IMR-90 (cell line): ENCODE results near the gene MKX. TPM values are rescaled to one million over a fixed set of nuclear protein-coding genes. Genes with fewer than 3 reads are reported as not detected.
A peak's percentile ranks its signal among the peaks of the same experiment; 100 is the strongest.

Experiments
- ATAC-seq: fragments of 200-7000 bp; cut with Tn5 transposase; 2 replicates; pipeline ENCODE4 v1.9.1; 2020; ENCODE audit warnings: low read depth, mild to moderate bottlenecking, moderate library complexity
- BruUV-seq: library from RNA; stranded (reverse); fragments of 400-500 nt; replicated peaks from 2 replicates; lab custom pipeline; 2021; lab: Mats Ljungman, UMichigan
- CTCF ChIA-PET: fragments of 300-600 bp; formaldehyde crosslinking; extraction: SDS; loops from one replicate; lab custom pipeline; 2021; ENCODE audit warnings: antibody characterized with exemption; lab: Yijun Ruan, JAX
- POLR2A ChIA-PET: fragments of 300-600 bp; sonication (Branson Sonifier 250); formaldehyde crosslinking; loops from one replicate; lab custom pipeline; 2022; ENCODE audit warnings: antibody characterized with exemption; ENCODE audit not compliant: unreplicated experiment; lab: Charles Lee
- DNase-seq: peaks from one replicate; pipeline ENCODE4 v3.0.0; 2013
- H2AFZ ChIP-seq: replicated peaks from 2 replicates; pipeline ENCODE3; 2013; ENCODE audit warnings: low read length, mild to moderate bottlenecking; ENCODE audit not compliant: poor library complexity
- H2AK5ac ChIP-seq: 2 replicates; pipeline ENCODE4 v1.6.1; 2013; ENCODE audit warnings: low read depth, low read length, inconsistent platforms
- H2AK9ac ChIP-seq: replicated peaks from 2 replicates; pipeline ENCODE3; 2013; ENCODE audit warnings: mild to moderate bottlenecking, low read depth, low read length, moderate library complexity; ENCODE audit not compliant: poor library complexity
- H2BK120ac ChIP-seq: 2 replicates; pipeline ENCODE4 v1.6.1; 2013; ENCODE audit warnings: low read depth, low read length, inconsistent platforms
- H2BK15ac ChIP-seq: 3 replicates; pipeline ENCODE4 v1.6.1; 2013; ENCODE audit warnings: low read depth, low read length, inconsistent platforms
- H2BK20ac ChIP-seq: 2 replicates; pipeline ENCODE4 v1.6.1; 2013; ENCODE audit warnings: low read depth, mild to moderate bottlenecking, inconsistent platforms, low read length, moderate library complexity
- H2BK5ac ChIP-seq: 2 replicates; pipeline ENCODE4 v1.6.1; 2013; ENCODE audit warnings: mild to moderate bottlenecking, low read depth, low read length, inconsistent platforms; ENCODE audit not compliant: poor library complexity, severe bottlenecking
- H3K14ac ChIP-seq: replicated peaks from 2 replicates; pipeline ENCODE4 v1.6.1; 2013; ENCODE audit warnings: low read depth, low read length, inconsistent platforms
- H3K18ac ChIP-seq: 2 replicates; pipeline ENCODE4 v1.6.1; 2013; ENCODE audit warnings: low read depth, low read length, control low read depth
- H3K23ac ChIP-seq: 2 replicates; pipeline ENCODE4 v1.6.1; 2013; ENCODE audit warnings: low read depth, low read length, inconsistent platforms
- H3K27ac ChIP-seq: 2 replicates; pipeline ENCODE4 v1.5.1; 2013; ENCODE audit warnings: mild to moderate bottlenecking, control low read depth, low read length; ENCODE audit not compliant: insufficient read depth
- H3K27me3 ChIP-seq: 2 replicates; pipeline ENCODE4 v1.6.1; 2013; ENCODE audit warnings: low read length; ENCODE audit not compliant: control insufficient read depth, insufficient read depth
- H3K36me3 ChIP-seq: 2 replicates; pipeline ENCODE4 v1.6.1; 2013; ENCODE audit warnings: low read length, mixed read lengths; ENCODE audit not compliant: control insufficient read depth, insufficient read depth
- H3K4ac ChIP-seq: 2 replicates; pipeline ENCODE4 v1.6.1; 2013; ENCODE audit warnings: low read depth, low read length, inconsistent platforms
- H3K4me1 ChIP-seq: 2 replicates; pipeline ENCODE4 v1.6.1; 2013; ENCODE audit warnings: low read length, mixed read lengths; ENCODE audit not compliant: control insufficient read depth, insufficient read depth
- H3K4me2 ChIP-seq: 2 replicates; pipeline ENCODE4 v1.6.1; 2013; ENCODE audit warnings: low read depth, mild to moderate bottlenecking, control low read depth, low read length, moderate library complexity
- H3K4me3 ChIP-seq: 2 replicates; pipeline ENCODE4 v1.5.1; 2013; ENCODE audit warnings: low read depth, mild to moderate bottlenecking, control low read depth, low read length, moderate library complexity; ENCODE audit not compliant: insufficient read depth
- H3K56ac ChIP-seq: 2 replicates; pipeline ENCODE4 v1.6.1; 2013; ENCODE audit warnings: low read length, inconsistent platforms; ENCODE audit not compliant: insufficient read depth; ENCODE audit errors: extremely low read depth
- H3K79me1 ChIP-seq, 2 experiments: 2 replicates each; pipeline ENCODE4 v1.6.1; 2013; ENCODE audit warnings: low read length in 2 of 2, inconsistent platforms in 1 of 2, low read depth in 1 of 2
- H3K9ac ChIP-seq: 2 replicates; pipeline ENCODE4 v1.6.1; 2013; ENCODE audit warnings: low read depth, low read length, control low read depth
- H3K9me1 ChIP-seq: 2 replicates; pipeline ENCODE4 v1.6.1; 2013; ENCODE audit warnings: low read length, inconsistent platforms; ENCODE audit not compliant: insufficient read depth
- H3K9me3 ChIP-seq: 2 replicates; pipeline ENCODE4 v1.6.1; 2013; ENCODE audit warnings: low read length; ENCODE audit not compliant: control insufficient read depth, insufficient read depth
- H4K20me1 ChIP-seq: 2 replicates; pipeline ENCODE4 v1.6.1; 2013; ENCODE audit warnings: low read length, inconsistent platforms; ENCODE audit not compliant: insufficient read depth
- H4K5ac ChIP-seq: 2 replicates; pipeline ENCODE4 v1.6.1; 2013; ENCODE audit warnings: mild to moderate bottlenecking, low read depth, low read length, control low read depth
- H4K8ac ChIP-seq, 2 experiments: 2 replicates each; pipeline ENCODE4 v1.6.1; 2013; ENCODE audit warnings: low read depth in 2 of 2, low read length in 2 of 2, control low read depth in 1 of 2, inconsistent platforms in 1 of 2
- H4K91ac ChIP-seq: 2 replicates; pipeline ENCODE4 v1.6.1; 2013; ENCODE audit warnings: low read depth, low read length, inconsistent platforms; ENCODE audit not compliant: insufficient read depth
- BHLHE40 ChIP-seq: fragments of 150-350 bp; IDR thresholded peaks from 2 replicates; pipeline ENCODE4 v1.6.1; 2016; ENCODE audit warnings: mild to moderate bottlenecking, low read depth, low read length
- CEBPB ChIP-seq: IDR thresholded peaks from 2 replicates; pipeline ENCODE4 v1.6.1; 2012; ENCODE audit warnings: low read depth, low read length, improper control_type of control experiment
- CHD1 ChIP-seq: IDR thresholded peaks from 2 replicates; pipeline ENCODE4 v1.6.1; 2012; ENCODE audit warnings: low read depth, low read length, improper control_type of control experiment
- CTCF ChIP-seq: conservative IDR thresholded peaks from 2 replicates; pipeline ENCODE4 v1.5.1; 2012; ENCODE audit warnings: mild to moderate bottlenecking, low read depth, low read length, improper control_type of control experiment
- ELK1 ChIP-seq: fragments of 150-350 bp; IDR thresholded peaks from 2 replicates; pipeline ENCODE4 v1.6.1; 2016; ENCODE audit warnings: low read depth, mild to moderate bottlenecking, low read length, moderate library complexity, borderline replicate concordance
- FOS ChIP-seq: fragments of 150-350 bp; IDR thresholded peaks from 2 replicates; pipeline ENCODE4 v1.6.1; 2016; ENCODE audit warnings: low read depth, low read length
- MAFK ChIP-seq: IDR thresholded peaks from 2 replicates; pipeline ENCODE4 v1.6.1; 2012; ENCODE audit warnings: low read depth, low read length, improper control_type of control experiment
- MAZ ChIP-seq: IDR thresholded peaks from 2 replicates; pipeline ENCODE4 v1.6.1; 2012; ENCODE audit warnings: low read depth, mild to moderate bottlenecking, low read length, improper control_type of control experiment, moderate library complexity, borderline replicate concordance
- MXI1 ChIP-seq: IDR thresholded peaks from 2 replicates; pipeline ENCODE4 v1.6.1; 2012; ENCODE audit warnings: low read depth, mild to moderate bottlenecking, low read length, moderate library complexity, borderline replicate concordance
- NFE2L2 ChIP-seq: fragments of 150-350 bp; IDR thresholded peaks from 2 replicates; pipeline ENCODE4 v1.6.1; 2016; ENCODE audit warnings: low read depth, mild to moderate bottlenecking, low read length
- POLR2A ChIP-seq: IDR thresholded peaks from 2 replicates; pipeline ENCODE4 v1.6.1; 2012; ENCODE audit warnings: mild to moderate bottlenecking, low read depth, low read length
- RAD21 ChIP-seq: IDR thresholded peaks from 2 replicates; pipeline ENCODE4 v1.6.1; 2012; ENCODE audit warnings: low read length, improper control_type of control experiment
- RCOR1 ChIP-seq: IDR thresholded peaks from 2 replicates; pipeline ENCODE4 v1.6.1; 2012; ENCODE audit warnings: mild to moderate bottlenecking, low read length, improper control_type of control experiment; ENCODE audit not compliant: insufficient replicate concordance
- RFX5 ChIP-seq: IDR thresholded peaks from 2 replicates; pipeline ENCODE4 v1.8.0; 2012; ENCODE audit warnings: low read depth, mild to moderate bottlenecking, low read length, moderate library complexity
- SMC3 ChIP-seq: fragments of 150-350 bp; IDR thresholded peaks from 2 replicates; pipeline ENCODE4 v1.6.1; 2016; ENCODE audit warnings: low read depth, mild to moderate bottlenecking, antibody characterized with exemption, low read length, moderate library complexity
- USF2 ChIP-seq: fragments of 150-350 bp; IDR thresholded peaks from 2 replicates; pipeline ENCODE4 v1.6.1; 2017; ENCODE audit warnings: mild to moderate bottlenecking, antibody characterized with exemption, low read length, low read depth
- WGBS, 2 experiments: methylation state at CpG; one replicate each; pipeline versions ENCODE4 v1.1.5 to v1.1.7; 2013; ENCODE audit warnings: missing lambda C conversion rate in 2 of 2; ENCODE audit not compliant: insufficient read length in 1 of 2; ENCODE audit errors: extremely low coverage in 2 of 2; 5-methylcytosine and 5-hydroxymethylcytosine counted together
- dilution Hi-C: fragments of 300-500 bp; cut with HindIII; formaldehyde crosslinking; loops from one replicate; pipeline ENCODE4 v1.14.3; 2018; ENCODE audit warnings: low sequenced_read_pairs; ENCODE audit not compliant: unreplicated experiment
- in situ Hi-C: fragments of 300-500 bp; cut with MboI; formaldehyde crosslinking; loops from 3 replicates; pipeline ENCODE4 v1.14.3; 2019; ENCODE audit warnings: low sequenced_read_pairs, inconsistent platforms, mixed read lengths
- intact Hi-C: fragments of 100-400 bp; cut with micrococcal nuclease; formaldehyde crosslinking; loops from 2 replicates; pipeline ENCODE4 v1.10.0; 2022
- polyA plus RNA-seq, 3 experiments: library from polyadenylated mRNA; depleted of rRNA; stranded (reverse); fragments of >200 nt; gene quantifications; 2 replicates each; pipeline ENCODE4 v1.2.3, GENCODE V29; 2012; ENCODE audit warnings: low replicate concordance in 1 of 3
- total RNA-seq: library from RNA; depleted of rRNA; stranded (reverse); fragments of >200 nt; gene quantifications from 2 replicates; pipeline ENCODE4 v1.2.3, GENCODE V29; 2012

The MKX gene
- total and polyA plus RNA-seq, 2 of the 4 experiments (the other 2 are of a cell fraction) = 0.10 to 0.36 TPM

GRCh38 chr10:27659786-27660185, 85.8 kb downstream of the MKX start:
- TF ChIP-seq RAD21 (no peak), MAZ (no peak), NFE2L2 (no peak), CHD1 (no peak), FOS (no peak), CTCF (no peak), CEBPB (no peak), ELK1 (no peak), RCOR1 (no peak), USF2 (no peak), BHLHE40 (no peak), SMC3 (no peak), POLR2A (no peak), RFX5 (no peak), MXI1 (no peak), MAFK (no peak)
- Histone ChIP-seq H3K9me1 (no peaks in the 10 kb centered on the region), H3K14ac (no peak overlapping the region), H3K79me1 (no peaks in the 10 kb centered on the region), H3K36me3 (no peaks in the 10 kb centered on the region), H2AFZ (no peak overlapping the region), H4K91ac (no peak overlapping the region), H3K27ac (no peak overlapping the region), H4K8ac (0 out of 4 replicates have a peak overlapping the region, but pooled peaks of 1 of the 2 experiments have one; percentile 15), H2BK5ac (no peak overlapping the region), H3K4me3 (no peak overlapping the region), H2BK15ac (peak overlapping the region; percentile 14; the same call in 1 of the 3 replicates), H4K5ac (no peak overlapping the region), H3K4ac (0 out of 2 replicates have a peak overlapping the region, but pooled peaks have one; percentile 29), H4K20me1 (no peaks in the 10 kb centered on the region), H3K27me3 (peaks cover 2% of the 10 kb centered on the region; the same call in 1 of the 2 replicates), H3K23ac (no peak overlapping the region), H3K18ac (no peak overlapping the region), H3K4me1 (peaks cover 2% of the 10 kb centered on the region; the same call in 1 of the 2 replicates), H2AK5ac (no peak overlapping the region), H3K9ac (no peak overlapping the region), H2AK9ac (no peak overlapping the region), H3K9me3 (no peaks in the 10 kb centered on the region), H2BK120ac (peak overlapping the region; percentile 14; the same call in 1 of the 2 replicates), H3K56ac (no peak overlapping the region), H3K4me2 (no peak overlapping the region), H2BK20ac (peak overlapping the region; percentile 49)
- ChIA-PET POLR2A (no interaction called here), CTCF (no interaction called here)
- 78% methylated on average over 5 of the region's 6 CpGs; no CpG with 5 or more reads in 1 of the 2 experiments for WGBS, 2 experiments
- no TSS peak for BruUV-seq
- DNase-seq (no peak), ATAC-seq (no peak)
- in situ Hi-C loops (no loop called here), dilution Hi-C loops (no loop called here), intact Hi-C loops (loop anchor here (10.0 kb wide), 1 partner anchor 295 kb away; no protein-coding TSS in a partner anchor)
